Putamen (tissue), 1 donor: ENCODE measurements around the gene C11orf71.

Source experiments
- DNase-seq: peaks from one replicate; pipeline ENCODE4 v3.0.0-alpha.2; 2016; ENCODE audit warnings: low spot score

The C11orf71 gene

DNA sequence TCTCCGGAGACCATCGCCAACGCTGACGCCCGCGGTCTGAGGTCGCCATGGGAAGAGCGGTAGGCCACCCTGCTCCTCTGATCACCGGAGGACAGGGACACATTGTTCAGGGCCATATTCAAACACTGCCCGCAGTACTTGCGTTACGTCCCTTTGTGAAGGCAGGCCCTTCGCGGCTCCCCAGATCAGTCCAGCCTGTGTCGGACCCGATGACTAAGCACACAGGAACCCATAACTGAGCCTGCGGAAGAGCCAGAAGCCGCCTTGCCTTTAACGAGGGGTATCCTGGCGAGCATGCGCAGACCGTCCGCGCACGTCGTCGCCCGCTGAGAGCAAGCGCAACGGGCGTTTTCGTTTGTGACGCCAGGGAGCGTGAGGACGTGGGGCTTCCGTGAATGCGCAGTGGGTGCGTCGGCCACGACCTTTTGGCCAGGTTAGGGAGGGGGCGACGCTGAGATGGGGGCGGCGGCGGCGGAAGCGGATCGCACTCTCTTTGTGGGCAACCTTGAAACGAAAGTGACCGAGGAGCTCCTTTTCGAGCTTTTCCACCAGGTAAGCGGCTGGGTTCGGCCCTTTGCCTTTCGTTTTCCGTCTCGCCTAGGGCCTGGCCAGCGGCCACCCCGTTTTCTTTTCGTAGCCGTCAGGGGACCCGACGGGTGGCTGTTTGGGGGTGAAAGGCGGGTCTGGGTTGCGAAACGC is at the start of gene C11orf71, which contains the start of gene RBM7:
Gene C11orf71 (minus strand): TSS at position 296 of the 699 bp plus-strand sequence. CDS start 180 bp downstream, at position 116.
Gene RBM7 (plus strand): TSS at position 451 of the 699 bp plus-strand sequence. CDS start 6 bp downstream, at position 457.
- peak; percentile 95 for DNase-seq

GRCh38 chr11:114449845-114450244 is 49.5 kb upstream of the C11orf71 start:
- no peak for DNase-seq

GRCh38 chr11:114448749-114449482 is 48.6 kb upstream of the C11orf71 start:
- DNase-seq: no peak

DNA sequence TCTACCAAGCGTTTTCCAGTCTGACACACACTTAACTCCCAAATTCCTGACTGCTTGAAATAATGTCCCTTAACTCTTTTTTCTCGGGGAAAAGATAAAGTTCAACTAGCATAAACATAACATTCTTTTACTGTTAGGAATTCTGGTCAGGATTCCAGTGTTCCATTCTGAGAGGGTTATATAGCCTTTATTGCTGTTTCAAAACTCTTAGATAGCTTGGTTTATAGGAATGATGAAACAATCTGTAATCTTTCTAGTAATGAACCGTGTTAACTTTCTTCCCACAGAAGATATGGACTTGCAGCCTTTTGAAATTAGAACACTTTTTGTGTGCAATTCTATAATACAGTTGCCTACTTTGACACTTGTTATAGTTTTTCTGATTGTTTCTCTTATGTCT is 47.6 kb upstream of the C11orf71 start:
- DNase-seq: no peak

GRCh38 chr11:114447444-114447843 is 47.1 kb upstream of the C11orf71 start:
- DNase-seq: no peak

- no peak for DNase-seq
Measured at GRCh38 chr11:114442536-114442935, 42.2 kb upstream of the C11orf71 start.

DNA sequence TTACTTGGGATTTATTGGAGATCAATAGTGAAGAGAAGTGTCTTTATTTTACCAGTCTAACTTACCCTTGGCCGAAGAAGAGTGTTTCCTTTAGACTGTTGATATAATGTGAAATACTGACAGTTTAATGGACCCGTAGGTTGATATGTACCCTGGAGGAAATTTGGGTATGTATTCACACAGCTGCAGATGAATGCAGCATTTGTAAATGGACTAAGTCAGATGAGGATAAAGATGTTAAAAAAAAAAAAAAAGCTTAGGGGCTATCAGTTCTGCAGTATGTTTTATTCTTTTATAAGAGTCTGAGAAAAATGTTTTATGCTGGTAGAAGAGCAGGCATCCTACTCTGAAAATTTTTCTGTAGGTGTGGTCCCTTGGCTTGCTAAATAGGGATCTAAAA is 41.6 kb upstream of the C11orf71 start:
- DNase-seq: no peak

- DNase-seq: no peak
Measured at GRCh38 chr11:114440971-114441763, 40.9 kb upstream of the C11orf71 start.

GRCh38 chr11:114440121-114440860 is 40.0 kb upstream of the C11orf71 start:
- peak; percentile 24 for DNase-seq

DNA sequence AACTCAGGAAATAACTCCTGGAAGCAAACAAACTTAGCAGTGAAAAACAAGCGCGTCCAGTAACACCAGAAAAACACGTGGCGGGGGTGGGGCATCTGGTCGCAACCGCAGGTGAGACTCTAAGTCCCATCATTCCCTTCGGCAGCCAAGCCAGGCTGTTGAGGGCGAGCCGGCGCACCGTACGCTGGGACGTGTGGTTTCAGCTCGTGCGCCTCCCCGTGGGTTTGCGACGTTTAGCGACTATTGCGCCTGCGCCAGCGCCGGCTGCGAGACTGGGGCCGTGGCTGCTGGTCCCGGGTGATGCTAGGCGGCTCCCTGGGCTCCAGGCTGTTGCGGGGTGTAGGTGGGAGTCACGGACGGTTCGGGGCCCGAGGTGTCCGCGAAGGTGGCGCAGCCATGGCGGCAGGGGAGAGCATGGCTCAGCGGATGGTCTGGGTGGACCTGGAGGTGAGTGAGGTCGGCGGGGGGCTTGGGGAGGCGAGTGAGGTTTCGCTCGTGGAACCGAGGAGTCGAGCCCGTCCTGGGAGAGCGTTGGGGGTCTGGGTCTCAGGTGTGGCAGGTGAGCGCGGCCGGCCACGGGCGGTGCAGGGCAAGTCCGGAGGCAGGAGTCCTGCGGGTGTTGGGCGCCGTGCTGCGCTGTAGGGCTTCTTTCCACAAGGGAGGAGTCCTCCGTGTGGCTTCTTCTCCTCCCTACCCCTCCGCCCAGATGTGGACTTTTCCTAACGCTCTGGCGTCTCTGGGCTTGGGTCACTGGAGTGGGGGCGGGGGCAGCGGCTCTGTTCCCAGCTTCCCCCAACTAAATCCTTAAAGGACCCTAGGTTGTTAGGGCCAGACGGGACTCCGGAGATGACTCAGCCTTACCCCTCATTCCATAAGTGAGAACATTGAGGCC is 39.2 kb upstream of the C11orf71 start, which contains the start of gene REXO2:
Gene REXO2 (plus strand): TSS at position 239 of the 892 bp plus-strand sequence. CDS start 62 bp downstream, at position 301.
- DNase-seq: peak; percentile 97

GRCh38 chr11:114438303-114438702 is 38.0 kb upstream of the C11orf71 start:
- DNase-seq: no peak

GRCh38 chr11:114433376-114433775 is 33.1 kb upstream of the C11orf71 start:
- DNase-seq: no peak

DNA sequence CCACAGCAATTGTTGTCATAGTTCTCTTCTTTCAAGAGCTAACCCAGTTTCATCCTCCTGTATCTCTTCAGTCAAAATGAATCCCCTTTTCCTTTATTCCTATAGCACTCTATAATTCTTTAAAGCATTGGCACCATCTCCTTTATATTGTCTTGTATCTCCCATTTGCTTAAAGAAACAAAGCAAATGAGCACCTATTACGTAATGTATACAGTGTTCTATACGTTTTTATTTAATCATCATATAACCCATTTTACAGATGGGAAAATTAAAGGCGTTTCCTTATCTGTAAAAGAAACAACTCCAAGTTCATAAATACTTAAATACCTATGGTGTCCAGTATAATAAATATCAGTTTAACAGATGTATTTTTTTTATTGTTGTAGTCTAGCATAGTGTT is 32.6 kb upstream of the C11orf71 start:
- no peak for DNase-seq

- no peak for DNase-seq
Measured at GRCh38 chr11:114430290-114430689, 30.0 kb upstream of the C11orf71 start.

- DNase-seq: no peak
Measured at GRCh38 chr11:114426280-114426679, 26.0 kb upstream of the C11orf71 start.

GRCh38 chr11:114416441-114416961 is 16.2 kb upstream of the C11orf71 start:
- DNase-seq: no peak

- no peak for DNase-seq
Measured at GRCh38 chr11:114413958-114414357, 13.6 kb upstream of the C11orf71 start.

DNA sequence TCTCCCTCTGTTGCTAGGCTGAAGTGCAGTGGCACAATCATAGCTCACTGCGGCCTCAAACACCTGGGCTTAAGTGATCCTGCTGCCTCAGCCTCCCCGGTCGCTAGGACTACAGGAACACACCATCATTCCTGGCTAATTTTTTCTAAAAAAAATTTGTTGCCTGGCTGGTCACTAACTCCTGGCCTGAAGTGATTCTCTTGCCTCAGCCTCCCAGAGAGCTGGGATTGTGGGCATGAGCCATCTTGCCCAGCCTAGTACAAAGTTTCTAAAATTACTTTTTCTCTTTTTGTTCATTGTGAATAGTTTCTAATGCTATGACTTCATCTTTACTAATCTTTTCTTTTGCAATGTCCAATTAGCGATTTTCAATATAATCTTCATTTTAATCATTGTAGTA is 12.6 kb upstream of the C11orf71 start:
- no peak for DNase-seq

DNA sequence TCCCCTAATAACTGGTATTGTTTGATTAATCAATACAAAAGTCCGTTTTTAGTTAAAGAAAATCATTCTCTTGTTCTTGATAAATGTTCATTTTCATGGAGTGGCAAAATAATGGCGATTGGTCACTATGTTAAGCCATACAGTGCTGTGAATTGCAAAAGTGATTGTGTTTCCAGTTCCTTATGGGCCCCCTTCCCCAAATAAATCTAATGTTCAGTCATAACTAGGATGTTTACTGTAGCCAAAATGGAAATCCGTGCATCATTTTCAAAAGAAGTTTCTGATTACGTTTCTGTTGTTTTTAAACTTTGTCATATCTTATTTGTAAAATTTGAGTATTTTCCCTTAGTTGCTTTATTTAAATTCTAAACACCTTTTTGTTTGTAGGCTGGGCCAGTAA is 1.0 kb upstream of the C11orf71 start:
- no peak for DNase-seq

- DNase-seq: no peak
Measured at GRCh38 chr11:114400915-114401223, 558 bp upstream of the C11orf71 start.
